ENCODE results near the gene TACO1. TPM values are rescaled to one million over a fixed set of nuclear protein-coding genes. Genes with fewer than 3 reads are reported as not detected.

Gene TACO1
- total RNA-seq, 2 donors from 2014 or later: 11.1 to 11.4 TPM

GRCh38 chr17:63631062-63631461 lies 30.4 kb downstream of the TACO1 start:
- no peaks in the 10 kb centered on the region for H3K9me3 ChIP-seq
- H3K4me1 ChIP-seq (ENCODE audit: control insufficient read depth in 1 of 2, low read depth in 2 of 2): peaks cover 27 to 43% of the 10 kb centered on the region in 2 donors
- H3K36me3 ChIP-seq: peaks cover 22% of the 10 kb centered on the region
- no peaks in the 10 kb centered on the region for H3K27me3 ChIP-seq (replicated peaks; ENCODE audit: insufficient read depth)
- no peak for ATAC-seq (ENCODE audit: insufficient number of reproducible peaks, low FRiP score, low read depth)
- no peak overlapping the region for H3K27ac ChIP-seq
- TF ChIP-seq, protein P1, sequence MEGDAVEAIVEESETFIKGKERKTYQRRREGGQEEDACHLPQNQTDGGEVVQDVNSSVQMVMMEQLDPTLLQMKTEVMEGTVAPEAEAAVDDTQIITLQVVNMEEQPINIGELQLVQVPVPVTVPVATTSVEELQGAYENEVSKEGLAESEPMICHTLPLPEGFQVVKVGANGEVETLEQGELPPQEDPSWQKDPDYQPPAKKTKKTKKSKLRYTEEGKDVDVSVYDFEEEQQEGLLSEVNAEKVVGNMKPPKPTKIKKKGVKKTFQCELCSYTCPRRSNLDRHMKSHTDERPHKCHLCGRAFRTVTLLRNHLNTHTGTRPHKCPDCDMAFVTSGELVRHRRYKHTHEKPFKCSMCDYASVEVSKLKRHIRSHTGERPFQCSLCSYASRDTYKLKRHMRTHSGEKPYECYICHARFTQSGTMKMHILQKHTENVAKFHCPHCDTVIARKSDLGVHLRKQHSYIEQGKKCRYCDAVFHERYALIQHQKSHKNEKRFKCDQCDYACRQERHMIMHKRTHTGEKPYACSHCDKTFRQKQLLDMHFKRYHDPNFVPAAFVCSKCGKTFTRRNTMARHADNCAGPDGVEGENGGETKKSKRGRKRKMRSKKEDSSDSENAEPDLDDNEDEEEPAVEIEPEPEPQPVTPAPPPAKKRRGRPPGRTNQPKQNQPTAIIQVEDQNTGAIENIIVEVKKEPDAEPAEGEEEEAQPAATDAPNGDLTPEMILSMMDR (IDR thresholded peaks at IDR 0.05): no peak
- DNase-seq (ENCODE audit: low spot score): no peak
- no peak overlapping the region for H3K4me3 ChIP-seq

DNA sequence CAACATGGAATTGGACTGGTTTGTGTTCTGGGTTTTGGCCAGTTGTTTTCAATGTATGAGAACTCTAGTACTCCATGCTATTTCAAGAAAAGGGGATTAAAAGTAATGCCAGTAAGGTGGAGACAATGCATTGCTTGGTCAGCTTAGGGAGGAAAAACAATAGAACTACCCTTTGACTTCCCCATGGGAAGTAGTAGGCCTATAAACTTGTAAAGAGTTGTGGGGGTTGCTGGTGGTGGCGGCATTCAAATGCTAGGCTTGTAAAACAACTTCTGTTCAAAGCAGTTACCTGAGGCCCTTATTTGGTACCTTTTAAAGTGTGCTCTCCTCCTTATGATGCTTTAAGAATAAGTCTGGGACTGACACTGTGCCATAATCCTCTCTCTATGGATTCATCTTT lies 30.9 kb downstream of the TACO1 start:
- no peaks in the 10 kb centered on the region for H3K9me3 ChIP-seq
- ATAC-seq (ENCODE audit: insufficient number of reproducible peaks, low FRiP score, low read depth) (no peak), DNase-seq (ENCODE audit: low spot score) (no peak)
- TF ChIP-seq, protein P1 (IDR thresholded peaks at IDR 0.05): no peak
- H3K36me3 ChIP-seq: peaks cover 22% of the 10 kb centered on the region
- H3K4me1 ChIP-seq (ENCODE audit: control insufficient read depth in 1 of 2, low read depth in 2 of 2): peaks cover 24 to 37% of the 10 kb centered on the region in 2 donors
- H3K27ac ChIP-seq: no peak overlapping the region
- no peak overlapping the region for H3K4me3 ChIP-seq
- no peaks in the 10 kb centered on the region for H3K27me3 ChIP-seq (replicated peaks; ENCODE audit: insufficient read depth)

GRCh38 chr17:63633742-63634141 lies 33.0 kb downstream of the TACO1 start:
- H3K27me3 ChIP-seq (replicated peaks; ENCODE audit: insufficient read depth): no peaks in the 10 kb centered on the region
- peak overlapping the region in 1 of 2 donors; percentile 19 for H3K27ac ChIP-seq
- DNase-seq (ENCODE audit: low spot score): no peak
- no peak overlapping the region for H3K4me3 ChIP-seq
- peaks cover 17 to 24% of the 10 kb centered on the region in 2 donors for H3K4me1 ChIP-seq (ENCODE audit: control insufficient read depth in 1 of 2, low read depth in 2 of 2)
- TF ChIP-seq, protein P1 (IDR thresholded peaks at IDR 0.05): no peak
- no peaks in the 10 kb centered on the region for H3K9me3 ChIP-seq
- no peak for ATAC-seq (ENCODE audit: insufficient number of reproducible peaks, low FRiP score, low read depth)
- H3K36me3 ChIP-seq: peaks cover 22% of the 10 kb centered on the region

- DNase-seq (ENCODE audit: low spot score): no peak
- peak overlapping the region in 1 of 2 donors; percentile 19 for H3K27ac ChIP-seq
- H3K4me1 ChIP-seq (ENCODE audit: control insufficient read depth in 1 of 2, low read depth in 2 of 2): peaks cover 14 to 20% of the 10 kb centered on the region in 2 donors
Measured at GRCh38 chr17:63634163-63634562, 33.5 kb downstream of the TACO1 start.

GRCh38 chr17:63634816-63635215 lies 34.1 kb downstream of the TACO1 start:
- ATAC-seq (ENCODE audit: insufficient number of reproducible peaks, low FRiP score, low read depth) (no peak), DNase-seq (ENCODE audit: low spot score) (no peak)
- Histone ChIP-seq H3K27me3 (replicated peaks; ENCODE audit: insufficient read depth) (no peaks in the 10 kb centered on the region), H3K27ac (no peak overlapping the region), H3K36me3 (peaks cover 22% of the 10 kb centered on the region), H3K4me3 (no peak overlapping the region), H3K4me1 (ENCODE audit: control insufficient read depth in 1 of 2, low read depth in 2 of 2) (peaks cover 13 to 14% of the 10 kb centered on the region in 2 donors), H3K9me3 (no peaks in the 10 kb centered on the region)
- TF ChIP-seq, protein P1 (IDR thresholded peaks at IDR 0.05): no peak

More at GRCh38 chr17:63634163-63634562, 33.5 kb downstream of the TACO1 start:
- peaks cover 22% of the 10 kb centered on the region for H3K36me3 ChIP-seq
- H3K27me3 ChIP-seq (replicated peaks; ENCODE audit: insufficient read depth): no peaks in the 10 kb centered on the region
- H3K9me3 ChIP-seq: no peaks in the 10 kb centered on the region
- H3K4me3 ChIP-seq: no peak overlapping the region
- peak; percentile 35 for ATAC-seq (ENCODE audit: insufficient number of reproducible peaks, low FRiP score, low read depth)
- TF ChIP-seq, protein P1 (IDR thresholded peaks at IDR 0.05): no peak
